HG03521 (cell line): Measurements from ENCODE around the gene PTF1A.

Experiments used
- ATAC-seq: cut with Tn5 transposase; IDR thresholded peaks from one replicate; pipeline ENCODE4 v1.9.1; 2021; ENCODE audit warnings: mild to moderate bottlenecking, moderate library complexity; ENCODE audit not compliant: unreplicated experiment

The PTF1A gene

GRCh38 chr10:23186178-23186577 is 5.9 kb upstream of the PTF1A start:
- ATAC-seq: no peak

GRCh38 chr10:23186697-23187096 is 5.4 kb upstream of the PTF1A start:
- ATAC-seq: no peak

- no peak for ATAC-seq
These were observed 5.0 kb upstream of the PTF1A start for GRCh38 chr10:23187155-23187554.

GRCh38 chr10:23189024-23189423 is 3.1 kb upstream of the PTF1A start:
- ATAC-seq: no peak

- ATAC-seq: no peak
These were observed 994 bp upstream of the PTF1A start for GRCh38 chr10:23190872-23191763.

GRCh38 chr10:23192712-23193434 is 761 bp downstream of the PTF1A start:
- no peak for ATAC-seq

- no peak for ATAC-seq
These were observed 1.4 kb downstream of the PTF1A start for GRCh38 chr10:23193435-23194074.

GRCh38 chr10:23194471-23194965 is 2.4 kb downstream of the PTF1A start:
- ATAC-seq: no peak

GRCh38 chr10:23194966-23195845 is 3.1 kb downstream of the PTF1A start:
- ATAC-seq: no peak

- ATAC-seq: no peak
These were observed 3.9 kb downstream of the PTF1A start for GRCh38 chr10:23195846-23196600.

GRCh38 chr10:23196915-23197314 is 4.8 kb downstream of the PTF1A start:
- ATAC-seq: no peak

GRCh38 chr10:23197416-23197861 is 5.3 kb downstream of the PTF1A start:
- ATAC-seq: no peak

- ATAC-seq: no peak
These were observed 6.5 kb downstream of the PTF1A start for GRCh38 chr10:23198610-23198939.

GRCh38 chr10:23198940-23199767 is 7.0 kb downstream of the PTF1A start:
- no peak for ATAC-seq

GRCh38 chr10:23199768-23200511 is 7.8 kb downstream of the PTF1A start:
- ATAC-seq: no peak

- no peak for ATAC-seq
These were observed 8.5 kb downstream of the PTF1A start for GRCh38 chr10:23200586-23200985.

- ATAC-seq: no peak
These were observed 9.0 kb downstream of the PTF1A start for GRCh38 chr10:23200997-23201652.

GRCh38 chr10:23201837-23202236 is 9.7 kb downstream of the PTF1A start:
- ATAC-seq: no peak
